H1 (cell line): ENCODE measurements around the gene DNTTIP2. TPM values are rescaled to one million over a fixed set of nuclear protein-coding genes. Genes with fewer than 3 reads are reported as not detected.

Source experiments
- CTCF ChIA-PET: fragments of 300-600 bp; sonication (Branson Sonifier 250); formaldehyde crosslinking; loops from one replicate; lab custom pipeline; 2021; ENCODE audit not compliant: partially characterized antibody; lab: Charles Lee
- POLR2A ChIA-PET: fragments of 300-600 bp; sonication (Branson Sonifier 250); formaldehyde crosslinking; loops from one replicate; lab custom pipeline; 2021; ENCODE audit warnings: inconsistent platforms; ENCODE audit not compliant: partially characterized antibody; lab: Charles Lee
- DNase-seq, 2 experiments: peaks; one replicate each; pipeline versions ENCODE4 v3.0.0 to v3.0.0-alpha.2; 2010 to 2022; ENCODE audit warnings: low spot score in 2 of 2, low read depth in 1 of 2, mixed read lengths in 1 of 2
- FAIRE-seq: peaks from 2 replicates; lab custom pipeline; 2011; peaks lifted over from hg19 to GRCh38; lab: Jason Lieb, UNC
- H2AFZ ChIP-seq: 2 replicates; pipeline ENCODE4 v1.8.1; 2012; ENCODE audit warnings: low read length, inconsistent platforms
- H2AK5ac ChIP-seq: 2 replicates; pipeline ENCODE4 v1.6.1; 2013; ENCODE audit warnings: low read depth, low read length
- H2BK120ac ChIP-seq: replicated peaks from 2 replicates; pipeline ENCODE3; 2013; ENCODE audit warnings: low read depth, low read length, inconsistent platforms
- H2BK12ac ChIP-seq: 2 replicates; pipeline ENCODE4 v1.6.1; 2013; ENCODE audit warnings: low read depth, low read length
- H2BK15ac ChIP-seq: 2 replicates; pipeline ENCODE4 v1.6.1; 2013; ENCODE audit warnings: low read length
- H2BK20ac ChIP-seq: 2 replicates; pipeline ENCODE4 v1.6.1; 2013; ENCODE audit warnings: low read length
- H2BK5ac ChIP-seq: 2 replicates; pipeline ENCODE4 v1.6.1; 2013; ENCODE audit warnings: low read depth, low read length
- H3K14ac ChIP-seq: 2 replicates; pipeline ENCODE4 v1.6.1; 2013; ENCODE audit warnings: inconsistent platforms; ENCODE audit not compliant: insufficient read length
- H3K18ac ChIP-seq: 2 replicates; pipeline ENCODE4 v1.6.1; 2013; ENCODE audit warnings: low read length; ENCODE audit errors: extremely low read depth
- H3K23ac ChIP-seq: 2 replicates; pipeline ENCODE4 v1.6.1; 2013; ENCODE audit warnings: inconsistent platforms; ENCODE audit not compliant: insufficient read length
- H3K23me2 ChIP-seq: 2 replicates; pipeline ENCODE4 v1.6.1; 2013; ENCODE audit warnings: low read depth, low read length
- H3K27ac ChIP-seq: 2 replicates; pipeline ENCODE4 v1.6.1; 2011; ENCODE audit warnings: low read depth, low read length, inconsistent platforms
- H3K27me3 ChIP-seq, 4 experiments: replicated peaks in 1 of 4; 1 replicate in 1 of 4; 2 replicates in 3 of 4; pipeline versions ENCODE4 v1.6.1 to v1.8.1; 2011 to 2013; ENCODE audit warnings: low read length in 3 of 4, mild to moderate bottlenecking in 3 of 4, inconsistent platforms in 2 of 4, mixed read lengths in 2 of 4, moderate library complexity in 1 of 4; ENCODE audit not compliant: control insufficient read depth in 3 of 4, insufficient read depth in 3 of 4; ENCODE audit errors: extremely low read depth in 1 of 4
- H3K36me3 ChIP-seq, 4 experiments: 2 replicates each; pipeline versions ENCODE4 v1.6.1 to v1.8.1; 2011 to 2013; ENCODE audit warnings: mild to moderate bottlenecking in 4 of 4, low read length in 3 of 4, moderate library complexity in 2 of 4, control low read depth in 1 of 4, inconsistent platforms in 1 of 4; ENCODE audit not compliant: insufficient read depth in 4 of 4, control insufficient read depth in 2 of 4
- H3K4ac ChIP-seq: replicated peaks from 2 replicates; pipeline ENCODE3; 2013; ENCODE audit warnings: low read length, low read depth, mixed read lengths, inconsistent platforms; ENCODE audit not compliant: insufficient read length
- H3K4me1 ChIP-seq, 4 experiments: replicated peaks in 1 of 4; 1 replicate in 1 of 4; 2 replicates in 3 of 4; pipeline versions ENCODE4 v1.6.1 to v1.8.1; 2011 to 2013; ENCODE audit warnings: low read length in 3 of 4, inconsistent platforms in 2 of 4, mixed read lengths in 1 of 4; ENCODE audit not compliant: insufficient read depth in 4 of 4, control insufficient read depth in 3 of 4
- H3K4me2 ChIP-seq, 2 experiments: 2 replicates each; pipeline versions ENCODE4 v1.6.1 to v1.8.1; 2011 to 2013; ENCODE audit warnings: low read depth in 2 of 2, low read length in 2 of 2, control low read depth in 1 of 2, inconsistent platforms in 1 of 2, mild to moderate bottlenecking in 1 of 2; ENCODE audit not compliant: insufficient read depth in 1 of 2
- H3K4me3 ChIP-seq, 4 experiments: fragments of 200-600, 300-600 bp in 1 of 4; sonication (generic), shearing (Covaris generic), sonication (Bioruptor Twin) in 1 of 4; 2 replicates each; pipeline versions ENCODE4 v1.5.1 to v1.8.1; 2011 to 2016; ENCODE audit warnings: low read length in 4 of 4, low read depth in 3 of 4, control low read depth in 2 of 4, inconsistent platforms in 2 of 4, mild to moderate bottlenecking in 2 of 4, mixed read lengths in 1 of 4, moderate library complexity in 1 of 4; ENCODE audit not compliant: insufficient read depth in 2 of 4; ENCODE audit errors: extremely low read depth in 1 of 4
- H3K56ac ChIP-seq: replicated peaks from 2 replicates; pipeline ENCODE3; 2013; ENCODE audit warnings: low read depth, mild to moderate bottlenecking, mixed read lengths, low read length, inconsistent platforms; ENCODE audit not compliant: insufficient read length
- H3K79me1 ChIP-seq: 2 replicates; pipeline ENCODE4 v1.6.1; 2013; ENCODE audit warnings: low read depth, low read length, control low read depth
- H3K79me2 ChIP-seq, 2 experiments: 2 replicates each; pipeline versions ENCODE4 v1.6.1 to v1.8.1; 2012 to 2013; ENCODE audit warnings: low read length in 2 of 2, mild to moderate bottlenecking in 2 of 2, inconsistent platforms in 1 of 2; ENCODE audit not compliant: insufficient read depth in 2 of 2, control insufficient read depth in 1 of 2
- H3K9ac ChIP-seq, 4 experiments: replicated peaks in 1 of 4; 1 replicate in 1 of 4; 2 replicates in 3 of 4; pipeline versions ENCODE4 v1.6.1 to v1.8.1; 2011 to 2013; ENCODE audit warnings: low read depth in 3 of 4, low read length in 3 of 4, control low read depth in 2 of 4, mild to moderate bottlenecking in 2 of 4, moderate library complexity in 2 of 4, inconsistent platforms in 1 of 4; ENCODE audit errors: extremely low read depth in 1 of 4
- H3K9me3 ChIP-seq, 2 experiments: 2 replicates each; pipeline versions ENCODE4 v1.6.1 to v1.8.1; 2012 to 2013; ENCODE audit warnings: mild to moderate bottlenecking in 2 of 2, moderate library complexity in 2 of 2, control low read depth in 1 of 2, inconsistent platforms in 1 of 2, low read depth in 1 of 2, low read length in 1 of 2, mixed read lengths in 1 of 2; ENCODE audit not compliant: insufficient read depth in 2 of 2
- H4K20me1 ChIP-seq, 2 experiments: replicated peaks in 1 of 2; 2 replicates each; pipeline versions ENCODE3 to v1.8.1; 2011 to 2013; ENCODE audit warnings: inconsistent platforms in 2 of 2, low read length in 2 of 2, mild to moderate bottlenecking in 1 of 2; ENCODE audit not compliant: insufficient read depth in 2 of 2, control insufficient read depth in 1 of 2
- H4K5ac ChIP-seq: 2 replicates; pipeline ENCODE4 v1.6.1; 2013; ENCODE audit warnings: low read length, low read depth, mixed read lengths, inconsistent platforms; ENCODE audit not compliant: insufficient read length
- H4K8ac ChIP-seq: 2 replicates; pipeline ENCODE4 v1.8.0; 2013; ENCODE audit warnings: mild to moderate bottlenecking, moderate library complexity, low read length, inconsistent platforms; ENCODE audit not compliant: insufficient read depth; ENCODE audit errors: extremely low read depth
- H4K91ac ChIP-seq: replicated peaks from 2 replicates; pipeline ENCODE3; 2013; ENCODE audit warnings: low read length, mixed read lengths, inconsistent platforms; ENCODE audit not compliant: insufficient read length
- ASH2L ChIP-seq: fragments of 200-600, 300-600 bp; sonication (generic); IDR thresholded peaks from one replicate; pipeline ENCODE4 v1.7.1; 2017; ENCODE audit warnings: low read length
- ATF3 ChIP-seq: IDR thresholded peaks from 2 replicates; pipeline ENCODE4 v1.6.1; 2011; ENCODE audit warnings: low read depth, mild to moderate bottlenecking, low read length; ENCODE audit not compliant: insufficient read depth
- EGR1 ChIP-seq: IDR thresholded peaks from 2 replicates; pipeline ENCODE4 v1.6.1; 2011; ENCODE audit warnings: low read depth, low read length, borderline replicate concordance
- GTF2F1 ChIP-seq: IDR thresholded peaks from 2 replicates; pipeline ENCODE4 v1.6.1; 2012; ENCODE audit warnings: low read depth, low read length, improper control_type of control experiment, borderline replicate concordance
- JUND ChIP-seq: IDR thresholded peaks from 2 replicates; pipeline ENCODE4 v1.6.1; 2011; ENCODE audit warnings: mild to moderate bottlenecking, improper control_type of control experiment, low read length
- POLR2A ChIP-seq, 2 experiments: IDR thresholded peaks; 1 replicate in 1 of 2; 2 replicates in 1 of 2; pipeline ENCODE4 v1.6.1; 2011; ENCODE audit warnings: low read depth in 2 of 2, low read length in 2 of 2, mild to moderate bottlenecking in 2 of 2; ENCODE audit errors: control extremely low read depth in 1 of 2
- POU5F1 ChIP-seq: IDR thresholded peaks from 2 replicates; pipeline ENCODE4 v1.6.1; 2011; ENCODE audit warnings: low read depth, mild to moderate bottlenecking, low read length, moderate library complexity
- RFX5 ChIP-seq: IDR thresholded peaks from 2 replicates; pipeline ENCODE4 v1.6.1; 2011; ENCODE audit warnings: low read depth, low read length, improper control_type of control experiment, borderline replicate concordance
- RXRA ChIP-seq: IDR thresholded peaks from 2 replicates; pipeline ENCODE4 v1.6.1; 2011; ENCODE audit warnings: low read depth, mild to moderate bottlenecking, low read length, moderate library complexity; ENCODE audit not compliant: insufficient read depth
- SIX5 ChIP-seq: IDR thresholded peaks from 2 replicates; pipeline ENCODE4 v1.6.1; 2011; ENCODE audit warnings: mild to moderate bottlenecking, low read depth, low read length
- SP2 ChIP-seq: IDR thresholded peaks from 2 replicates; pipeline ENCODE4 v1.6.1; 2012; ENCODE audit warnings: mild to moderate bottlenecking, low read length, inconsistent platforms
- SRF ChIP-seq: IDR thresholded peaks from 2 replicates; pipeline ENCODE4 v1.6.1; 2011; ENCODE audit warnings: mild to moderate bottlenecking, low read depth, low read length, moderate library complexity
- SUZ12 ChIP-seq: fragments of 200-600 bp; sonication (generic); IDR thresholded peaks from 2 replicates; pipeline ENCODE4 v1.6.1; 2012; ENCODE audit warnings: mild to moderate bottlenecking, inconsistent platforms, low read length, moderate library complexity, mixed read lengths
- TAF1 ChIP-seq: IDR thresholded peaks from 2 replicates; pipeline ENCODE4 v1.6.1; 2011; ENCODE audit warnings: mild to moderate bottlenecking, low read depth, low read length
- TCF12 ChIP-seq: IDR thresholded peaks from 2 replicates; pipeline ENCODE4 v1.6.1; 2011; ENCODE audit warnings: low read depth, mild to moderate bottlenecking, low read length
- WGBS, 2 experiments: shearing (Covaris generic) in 1 of 2; methylation state at CpG; one replicate each; pipeline versions ENCODE4 v1.1.6 to v1.1.7; 2013 to 2015; ENCODE audit warnings: low lambda C conversion rate in 2 of 2, mixed read lengths in 2 of 2, inconsistent platforms in 1 of 2, low coverage in 1 of 2, missing lambda C conversion rate in 1 of 2; ENCODE audit not compliant: insufficient replicate concordance in 2 of 2, insufficient coverage in 1 of 2, insufficient read length in 1 of 2; ENCODE audit errors: extremely low coverage in 1 of 2, missing lambda C conversion rate in 1 of 2; 5-methylcytosine and 5-hydroxymethylcytosine counted together
- polyA plus RNA-seq, 7 experiments: library from polyadenylated mRNA; depleted of rRNA in 3 of 7; stranded (reverse) in 5 of 7; unstranded in 2 of 7; fragments of >200 nt in 5 of 7; fragments of 200-250 nt in 2 of 7; gene quantifications; 1 replicate in 5 of 7; 2 replicates in 1 of 7; 4 replicates in 1 of 7; pipeline versions ENCODE4 v1.2.1 to v1.2.3, GENCODE V29; 2011 to 2013; ENCODE audit warnings: missing spikeins in 2 of 7, mixed read lengths in 2 of 7
- total RNA-seq: library from RNA; stranded (reverse); fragmentation: NEBNext Ultra II Directional; extraction: Animal tissue kit (Norgen Biotek cat#: 25700); gene quantifications from 2 replicates; pipeline ENCODE4 v1.2.1, GENCODE V29; 2021

The DNTTIP2 gene
- total and polyA plus RNA-seq, 2 of the 8 experiments (the other 6 are each of a cell fraction or from before 2014, with no cell fraction given), result 6.3 to 80.4 TPM

- DNase-seq (no peak), FAIRE-seq (no peak)
- Histone ChIP-seq H2BK20ac (no peak overlapping the region), H3K14ac (no peak overlapping the region), H3K4me1 (peaks cover 2 to 10% (median 6%) of the 10 kb centered on the region in 4 experiments; a peak in 4 of 7 replicates), H3K79me1 (no peaks in the 10 kb centered on the region), H3K27me3 (no peaks in the 10 kb centered on the region), H2AFZ (no peak overlapping the region), H3K27ac (no peak overlapping the region), H2BK5ac (0 out of 2 replicates have a peak overlapping the region, but pooled peaks have one; percentile 10), H4K5ac (no peak overlapping the region), H3K4me2 (no peak overlapping the region), H3K4ac (no peak overlapping the region), H2AK5ac (no peak overlapping the region), H3K9ac (no peak overlapping the region), H3K79me2 (no peaks in the 10 kb centered on the region), H4K20me1 (no peaks in the 10 kb centered on the region), H3K36me3 (peaks cover 0 to 7% (median 0%) of the 10 kb centered on the region in 4 experiments; a peak in 1 of 8 replicates), H2BK12ac (0 out of 2 replicates have a peak overlapping the region, but pooled peaks have one; percentile 22), H3K23ac (no peak overlapping the region), H3K4me3 (no peak overlapping the region), H2BK15ac (no peak overlapping the region), H4K91ac (no peak overlapping the region), H3K56ac (no peak overlapping the region), H3K23me2 (no peaks in the 10 kb centered on the region), H3K18ac (0 out of 2 replicates have a peak overlapping the region, but pooled peaks have one; percentile 7), H3K9me3 (peaks cover 19 to 23% of the 10 kb centered on the region in 2 experiments), H4K8ac (no peak overlapping the region), H2BK120ac (no peak overlapping the region)
- WGBS, 2 experiments, result 90% methylated on average over 1 of the region's 1 CpG; no CpG with 5 or more reads in 1 of the 2 experiments
- ChIA-PET CTCF (interaction anchor here (0.7 to 21.2 kb wide), 8 partner anchors 12 to 394 kb away, joined by 3 to 266 read pairs (median 4); no protein-coding TSS in a partner anchor), POLR2A (interaction anchor here (1.9 to 2.2 kb wide), 2 partner anchors 7 to 15 kb away, joined by 5 to 11 read pairs; no protein-coding TSS in a partner anchor)
- TF ChIP-seq SIX5, result no peak
- TF ChIP-seq POLR2A (IDR thresholded peaks at IDR 0.05; ENCODE audit: control extremely low read depth in 1 of 2, low read depth in 2 of 2, low read length in 2 of 2), result no peak
- no peak for TF ChIP-seq SRF
- no peak for TF ChIP-seq ASH2L
- TF ChIP-seq EGR1, result no peak
- no peak for TF ChIP-seq POU5F1
- no peak for TF ChIP-seq ATF3
- TF ChIP-seq GTF2F1, result no peak
- TF ChIP-seq SUZ12, result no peak
- no peak for TF ChIP-seq SP2
- no peak for TF ChIP-seq RXRA
- no peak for TF ChIP-seq TAF1
- no peak for TF ChIP-seq TCF12
- TF ChIP-seq RFX5, result no peak
- no peak for TF ChIP-seq JUND
Measured at GRCh38 chr1:93828367-93828755, 50.6 kb downstream of the DNTTIP2 start.
